ENCODE results near the gene PCDHB16. TPM values are rescaled to one million over a fixed set of nuclear protein-coding genes. Genes with fewer than 3 reads are reported as not detected.
"Not testable (repeated sequence)": the region's sequence is repeated elsewhere in the genome, so short reads cannot be mapped to it uniquely, and the experiment has no call there.

The PCDHB16 gene
- total RNA-seq, 4 donors from 2014 or later, result 0.55 to 3.2 (median 1.9) TPM

DNA sequence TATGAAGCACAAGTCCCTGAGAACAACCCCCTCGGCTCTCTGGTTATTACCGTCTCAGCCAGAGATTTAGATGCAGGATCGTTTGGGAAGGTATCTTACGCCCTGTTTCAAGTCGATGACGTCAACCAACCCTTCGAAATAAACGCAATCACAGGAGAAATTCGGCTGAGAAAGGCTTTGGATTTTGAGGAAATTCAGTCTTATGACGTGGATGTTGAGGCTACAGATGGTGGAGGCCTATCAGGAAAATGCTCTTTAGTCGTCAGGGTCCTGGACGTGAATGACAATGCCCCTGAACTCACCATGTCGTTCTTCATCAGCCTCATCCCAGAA lies 31.2 kb upstream of the PCDHB16 start:
- intact Hi-C loops (cut with DNase I; ENCODE audit: low total_unique reads), result no loop called here
- H3K4me3 ChIP-seq (ENCODE audit: low read depth, poor library complexity, severe bottlenecking), result no peak overlapping the region
- DNase-seq (ENCODE audit: low spot score in 2 of 2), result no peak
- TF ChIP-seq POLR2A (IDR thresholded peaks at IDR 0.05), result no peak
- TF ChIP-seq, protein P1, sequence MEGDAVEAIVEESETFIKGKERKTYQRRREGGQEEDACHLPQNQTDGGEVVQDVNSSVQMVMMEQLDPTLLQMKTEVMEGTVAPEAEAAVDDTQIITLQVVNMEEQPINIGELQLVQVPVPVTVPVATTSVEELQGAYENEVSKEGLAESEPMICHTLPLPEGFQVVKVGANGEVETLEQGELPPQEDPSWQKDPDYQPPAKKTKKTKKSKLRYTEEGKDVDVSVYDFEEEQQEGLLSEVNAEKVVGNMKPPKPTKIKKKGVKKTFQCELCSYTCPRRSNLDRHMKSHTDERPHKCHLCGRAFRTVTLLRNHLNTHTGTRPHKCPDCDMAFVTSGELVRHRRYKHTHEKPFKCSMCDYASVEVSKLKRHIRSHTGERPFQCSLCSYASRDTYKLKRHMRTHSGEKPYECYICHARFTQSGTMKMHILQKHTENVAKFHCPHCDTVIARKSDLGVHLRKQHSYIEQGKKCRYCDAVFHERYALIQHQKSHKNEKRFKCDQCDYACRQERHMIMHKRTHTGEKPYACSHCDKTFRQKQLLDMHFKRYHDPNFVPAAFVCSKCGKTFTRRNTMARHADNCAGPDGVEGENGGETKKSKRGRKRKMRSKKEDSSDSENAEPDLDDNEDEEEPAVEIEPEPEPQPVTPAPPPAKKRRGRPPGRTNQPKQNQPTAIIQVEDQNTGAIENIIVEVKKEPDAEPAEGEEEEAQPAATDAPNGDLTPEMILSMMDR (IDR thresholded peaks at IDR 0.05), result no peak
- 36 to 46% methylated on average over 13 of the region's 13 CpGs for WGBS, 2 donors

DNA sequence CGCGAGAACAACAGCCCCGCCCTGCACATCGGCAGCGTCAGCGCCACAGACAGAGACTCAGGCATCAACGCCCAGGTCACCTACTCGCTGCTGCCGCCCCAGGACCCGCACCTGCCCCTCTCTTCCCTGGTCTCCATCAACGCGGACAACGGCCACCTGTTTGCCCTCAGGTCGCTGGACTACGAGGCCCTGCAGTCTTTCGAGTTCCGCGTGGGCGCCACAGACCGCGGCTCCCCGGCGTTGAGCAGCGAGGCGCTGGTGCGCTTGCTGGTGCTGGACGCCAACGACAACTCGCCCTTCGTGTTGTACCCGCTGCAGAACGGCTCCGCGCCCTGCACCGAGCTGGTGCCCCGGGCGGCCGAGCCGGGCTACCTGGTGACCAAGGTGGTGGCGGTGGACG lies 30.6 kb upstream of the PCDHB16 start:
- H3K4me3 ChIP-seq (ENCODE audit: low read depth, poor library complexity, severe bottlenecking); DNase-seq (ENCODE audit: low spot score in 2 of 2); intact Hi-C loops (cut with DNase I; ENCODE audit: low total_unique reads): not testable (repeated sequence)
- 21 to 41% methylated on average over 11 to 21 of the region's 41 CpGs for WGBS, 2 donors

DNA sequence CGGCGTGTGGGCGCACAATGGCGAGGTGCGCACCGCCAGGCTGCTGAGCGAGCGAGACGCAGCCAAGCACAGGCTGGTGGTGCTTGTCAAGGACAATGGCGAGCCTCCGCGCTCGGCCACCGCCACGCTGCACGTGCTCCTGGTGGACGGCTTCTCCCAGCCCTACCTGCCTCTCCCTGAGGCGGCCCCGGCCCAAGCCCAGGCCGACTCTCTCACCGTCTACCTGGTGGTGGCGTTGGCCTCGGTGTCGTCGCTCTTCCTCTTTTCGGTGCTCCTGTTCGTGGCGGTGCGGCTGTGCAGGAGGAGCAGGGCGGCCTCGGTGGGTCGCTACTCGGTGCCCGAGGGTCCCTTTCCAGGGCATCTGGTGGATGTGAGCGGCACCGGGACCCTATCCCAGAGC lies 30.1 kb upstream of the PCDHB16 start:
- 29% methylated on average over 7 to 11 of the region's 36 CpGs for WGBS, 2 donors
- intact Hi-C loops (cut with DNase I; ENCODE audit: low total_unique reads); DNase-seq (ENCODE audit: low spot score in 2 of 2); H3K4me3 ChIP-seq (ENCODE audit: low read depth, poor library complexity, severe bottlenecking): not testable (repeated sequence)

DNA sequence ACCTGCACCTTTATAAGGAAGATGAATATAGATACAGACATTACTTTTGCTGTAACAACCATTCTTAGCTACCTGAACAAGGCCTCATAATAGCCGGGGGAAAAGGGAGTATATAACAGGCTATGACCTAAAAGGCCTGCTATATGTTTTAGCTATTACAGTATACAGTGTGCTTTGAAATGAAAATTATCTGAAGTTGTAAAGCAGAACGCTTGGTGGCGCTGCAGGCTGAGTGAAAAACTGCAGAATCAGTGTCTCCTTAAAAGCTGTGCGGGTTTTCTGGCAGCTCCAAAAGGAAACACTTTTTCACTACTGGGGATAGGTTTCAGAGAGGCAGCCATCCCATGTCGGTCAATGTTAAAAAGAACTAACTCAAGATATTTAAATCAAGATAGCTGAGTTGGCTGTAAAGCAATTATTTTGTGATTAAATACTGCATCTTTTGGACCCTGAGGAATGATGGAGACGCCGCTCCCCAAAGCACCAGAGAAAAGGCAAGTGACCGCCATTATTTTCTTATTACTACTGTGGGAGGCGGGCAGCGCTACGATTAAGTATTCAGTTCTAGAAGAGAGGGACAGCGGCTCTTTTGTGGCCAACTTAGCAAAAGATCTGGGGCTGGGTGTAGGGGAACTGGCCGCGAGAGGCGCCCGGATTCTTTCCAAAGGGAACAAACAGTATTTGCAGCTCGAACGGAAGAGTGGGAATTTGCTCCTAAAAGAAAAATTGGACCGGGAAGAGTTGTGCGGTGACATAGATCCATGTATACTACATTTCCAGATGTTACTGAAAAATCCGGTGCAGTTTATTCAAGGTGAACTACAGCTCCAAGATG lies 26.4 kb upstream of the PCDHB16 start:
- no peak overlapping the region for H3K4me3 ChIP-seq (ENCODE audit: low read depth, poor library complexity, severe bottlenecking)
- intact Hi-C loops (cut with DNase I; ENCODE audit: low total_unique reads), result no loop called here
- TF ChIP-seq, protein P1 (IDR thresholded peaks at IDR 0.05), result no peak
- no peak for TF ChIP-seq POLR2A (IDR thresholded peaks at IDR 0.05)
- no peak for DNase-seq (ENCODE audit: low spot score in 2 of 2)
- 28 to 40% methylated on average over 21 of the region's 21 CpGs for WGBS, 2 donors

DNA sequence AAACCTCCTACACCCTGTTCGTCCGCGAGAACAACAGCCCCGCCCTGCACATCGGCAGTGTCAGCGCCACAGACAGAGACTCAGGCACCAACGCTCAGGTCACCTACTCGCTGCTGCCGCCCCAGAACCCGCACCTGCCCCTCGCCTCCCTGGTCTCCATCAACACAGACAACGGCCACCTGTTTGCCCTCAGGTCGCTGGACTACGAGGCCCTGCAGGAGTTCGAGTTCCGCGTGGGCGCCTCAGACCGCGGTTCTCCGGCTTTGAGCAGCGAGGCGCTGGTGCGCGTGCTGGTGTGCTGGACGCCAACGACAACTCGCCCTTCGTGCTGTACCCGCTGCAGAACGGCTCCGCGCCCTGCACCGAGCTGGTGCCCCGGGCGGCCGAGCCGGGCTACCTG lies 24.8 kb upstream of the PCDHB16 start:
- intact Hi-C loops (cut with DNase I; ENCODE audit: low total_unique reads); H3K4me3 ChIP-seq (ENCODE audit: low read depth, poor library complexity, severe bottlenecking); DNase-seq (ENCODE audit: low spot score in 2 of 2): not testable (repeated sequence)
- WGBS, 2 donors, result 42 to 45% methylated on average over 25 to 38 of the region's 38 CpGs

DNA sequence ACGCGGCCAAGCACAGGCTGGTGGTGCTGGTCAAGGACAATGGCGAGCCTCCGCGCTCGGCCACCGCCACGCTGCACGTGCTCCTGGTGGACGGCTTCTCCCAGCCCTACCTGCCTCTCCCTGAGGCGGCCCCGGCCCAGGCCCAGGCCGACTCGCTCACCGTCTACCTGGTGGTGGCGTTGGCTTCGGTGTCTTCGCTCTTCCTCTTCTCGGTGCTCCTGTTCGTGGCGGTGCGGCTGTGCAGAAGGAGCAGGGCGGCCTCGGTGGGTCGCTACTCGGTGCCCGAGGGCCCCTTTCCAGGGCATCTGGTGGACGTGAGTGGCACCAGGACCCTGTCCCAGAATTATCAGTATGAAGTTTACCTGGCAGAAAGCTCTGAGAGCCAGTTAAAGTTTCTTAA lies 24.3 kb upstream of the PCDHB16 start:
- H3K4me3 ChIP-seq (ENCODE audit: low read depth, poor library complexity, severe bottlenecking); DNase-seq (ENCODE audit: low spot score in 2 of 2); intact Hi-C loops (cut with DNase I; ENCODE audit: low total_unique reads): not testable (repeated sequence)
- WGBS, 2 donors, result 18 to 46% methylated on average over 5 to 15 of the region's 28 CpGs

DNA sequence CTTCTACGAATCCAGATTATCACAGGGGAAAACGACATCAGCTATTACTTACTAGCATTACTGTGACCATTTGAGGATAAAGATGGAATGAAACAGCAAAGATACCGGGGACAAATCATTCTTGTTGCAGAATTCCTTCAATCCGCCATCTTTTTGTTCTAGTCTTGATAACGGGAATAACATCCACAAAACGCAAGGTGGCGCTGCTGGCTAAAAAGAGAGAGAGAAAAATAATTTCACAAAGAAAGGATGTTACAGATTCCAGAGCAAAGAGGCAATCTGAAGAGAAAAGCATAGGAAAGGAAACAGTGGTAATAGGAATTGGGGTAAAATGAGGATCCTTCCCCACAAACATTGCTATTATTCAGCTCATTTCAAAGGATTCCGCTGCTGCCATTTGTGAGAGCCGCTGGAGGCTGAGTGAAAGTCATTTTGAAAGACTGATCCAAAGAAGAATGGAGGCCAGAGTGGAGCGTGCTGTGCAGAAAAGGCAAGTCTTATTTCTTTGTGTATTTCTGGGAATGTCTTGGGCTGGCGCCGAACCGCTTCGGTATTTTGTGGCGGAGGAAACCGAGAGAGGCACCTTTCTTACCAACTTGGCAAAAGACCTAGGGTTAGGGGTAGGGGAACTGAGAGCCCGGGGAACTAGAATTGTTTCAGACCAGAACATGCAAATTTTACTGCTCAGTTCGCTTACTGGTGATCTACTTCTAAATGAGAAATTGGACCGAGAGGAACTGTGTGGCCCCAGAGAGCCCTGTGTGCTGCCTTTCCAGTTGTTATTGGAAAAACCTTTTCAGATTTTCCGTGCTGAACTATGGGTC lies 9.6 kb upstream of the PCDHB16 start, which contains the start of gene PCDHB7:
TSS of gene PCDHB7 (plus strand) at position 264 of the 824 bp plus-strand sequence. CDS start at position 456, 192 bp downstream.
- no peak for TF ChIP-seq POLR2A (IDR thresholded peaks at IDR 0.05)
- TF ChIP-seq, protein P1 (IDR thresholded peaks at IDR 0.05), result no peak
- DNase-seq (ENCODE audit: low spot score in 2 of 2), result no peak
- H3K4me3 ChIP-seq (ENCODE audit: low read depth, poor library complexity, severe bottlenecking), result no peak within 1 kb of the TSS
- intact Hi-C loops (cut with DNase I; ENCODE audit: low total_unique reads), result no loop called here
- WGBS, 2 donors, result 26 to 35% methylated on average over 20 of the region's 20 CpGs

DNA sequence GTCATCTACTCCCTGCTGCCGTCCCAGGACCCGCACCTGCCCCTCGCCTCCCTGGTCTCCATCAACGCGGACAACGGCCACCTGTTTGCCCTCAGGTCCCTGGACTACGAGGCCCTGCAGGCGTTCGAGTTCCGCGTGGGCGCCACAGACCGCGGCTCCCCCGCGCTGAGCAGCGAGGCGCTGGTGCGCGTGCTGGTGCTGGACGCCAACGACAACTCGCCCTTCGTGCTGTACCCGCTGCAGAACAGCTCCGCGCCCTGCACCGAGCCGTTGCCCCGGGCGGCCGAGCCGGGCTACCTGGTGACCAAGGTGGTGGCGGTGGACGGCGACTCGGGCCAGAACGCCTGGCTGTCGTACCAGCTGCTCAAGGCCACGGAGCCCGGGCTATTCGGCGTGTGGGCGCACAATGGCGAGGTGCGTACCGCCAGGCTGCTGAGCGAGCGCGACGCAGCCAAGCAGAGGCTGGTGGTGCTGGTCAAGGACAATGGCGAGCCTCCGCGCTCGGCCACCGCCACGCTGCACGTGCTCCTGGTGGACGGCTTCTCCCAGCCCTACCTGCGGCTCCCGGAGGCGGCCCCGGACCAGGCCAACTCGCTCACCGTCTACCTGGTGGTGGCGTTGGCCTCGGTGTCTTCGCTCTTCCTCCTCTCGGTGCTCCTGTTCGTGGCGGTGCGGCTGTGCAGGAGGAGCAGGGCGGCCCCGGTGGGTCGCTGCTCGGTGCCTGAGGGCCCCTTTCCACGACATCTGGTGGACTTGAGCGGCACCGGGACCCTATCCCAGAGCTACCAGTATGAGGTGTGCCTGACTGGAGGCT lies 7.7 kb upstream of the PCDHB16 start:
- DNase-seq (ENCODE audit: low spot score in 2 of 2); H3K4me3 ChIP-seq (ENCODE audit: low read depth, poor library complexity, severe bottlenecking); intact Hi-C loops (cut with DNase I; ENCODE audit: low total_unique reads): not testable (repeated sequence)
- WGBS, 2 donors, result 42 to 51% methylated on average over 55 to 74 of the region's 79 CpGs
